ENCODE data around the gene HYDIN.
"Not testable (repeated sequence)": the region's sequence is repeated elsewhere in the genome, so short reads cannot be mapped to it uniquely, and the experiment has no call there.

HYDIN gene

GRCh38 chr16:71226229-71227141 lies 4.0 kb downstream of the HYDIN start:
- in situ Hi-C loops (cut with MboI; ENCODE audit: low pct_unique_long_range_greater_than_20kb, low sequenced_read_pairs) = no loop called here

GRCh38 chr16:71225145-71225544 lies 5.4 kb downstream of the HYDIN start:
- in situ Hi-C loops (cut with MboI; ENCODE audit: low pct_unique_long_range_greater_than_20kb, low sequenced_read_pairs) = no loop called here
- no peak for DNase-seq

More at GRCh38 chr16:71226229-71227141, 4.0 kb downstream of the HYDIN start:
- DNase-seq = no peak

- in situ Hi-C loops (cut with MboI; ENCODE audit: low pct_unique_long_range_greater_than_20kb, low sequenced_read_pairs) = no loop called here
- DNase-seq = no peak
Measured at GRCh38 chr16:71218306-71218963, 12.1 kb downstream of the HYDIN start.

- DNase-seq = no peak
- in situ Hi-C loops (cut with MboI; ENCODE audit: low pct_unique_long_range_greater_than_20kb, low sequenced_read_pairs) = no loop called here
Measured at GRCh38 chr16:71217506-71217905, 13.0 kb downstream of the HYDIN start.

GRCh38 chr16:71216714-71217113 lies 13.8 kb downstream of the HYDIN start:
- no peak for DNase-seq

GRCh38 chr16:71214746-71215381 lies 15.7 kb downstream of the HYDIN start:
- no peak for DNase-seq
- in situ Hi-C loops (cut with MboI; ENCODE audit: low pct_unique_long_range_greater_than_20kb, low sequenced_read_pairs) = no loop called here

More at GRCh38 chr16:71216714-71217113, 13.8 kb downstream of the HYDIN start:
- in situ Hi-C loops (cut with MboI; ENCODE audit: low pct_unique_long_range_greater_than_20kb, low sequenced_read_pairs) = no loop called here

- DNase-seq = no peak
- in situ Hi-C loops (cut with MboI; ENCODE audit: low pct_unique_long_range_greater_than_20kb, low sequenced_read_pairs) = no loop called here
Measured at GRCh38 chr16:71205482-71206131, 24.9 kb downstream of the HYDIN start.

GRCh38 chr16:71203631-71204030 lies 26.9 kb downstream of the HYDIN start:
- DNase-seq = no peak

GRCh38 chr16:71201556-71201955 lies 29.0 kb downstream of the HYDIN start:
- in situ Hi-C loops (cut with MboI; ENCODE audit: low pct_unique_long_range_greater_than_20kb, low sequenced_read_pairs) = no loop called here
- no peak for DNase-seq

More at GRCh38 chr16:71203631-71204030, 26.9 kb downstream of the HYDIN start:
- in situ Hi-C loops (cut with MboI; ENCODE audit: low pct_unique_long_range_greater_than_20kb, low sequenced_read_pairs) = no loop called here

GRCh38 chr16:71201054-71201453 lies 29.5 kb downstream of the HYDIN start:
- in situ Hi-C loops (cut with MboI; ENCODE audit: low pct_unique_long_range_greater_than_20kb, low sequenced_read_pairs) = no loop called here
- DNase-seq = no peak

- in situ Hi-C loops (cut with MboI; ENCODE audit: low pct_unique_long_range_greater_than_20kb, low sequenced_read_pairs) = no loop called here
- no peak for DNase-seq
Measured at GRCh38 chr16:71198408-71198807, 32.1 kb downstream of the HYDIN start.

- DNase-seq = no peak
- in situ Hi-C loops (cut with MboI; ENCODE audit: low pct_unique_long_range_greater_than_20kb, low sequenced_read_pairs) = no loop called here
Measured at GRCh38 chr16:71192387-71192786, 38.1 kb downstream of the HYDIN start.

GRCh38 chr16:71188956-71189712 lies 41.4 kb downstream of the HYDIN start:
- in situ Hi-C loops (cut with MboI; ENCODE audit: low pct_unique_long_range_greater_than_20kb, low sequenced_read_pairs) = no loop called here
- no peak for DNase-seq

GRCh38 chr16:71185347-71185746 lies 45.2 kb downstream of the HYDIN start:
- no peak for DNase-seq
- in situ Hi-C loops (cut with MboI; ENCODE audit: low pct_unique_long_range_greater_than_20kb, low sequenced_read_pairs) = no loop called here

- in situ Hi-C loops (cut with MboI; ENCODE audit: low pct_unique_long_range_greater_than_20kb, low sequenced_read_pairs) = no loop called here
- no peak for DNase-seq
Measured at GRCh38 chr16:71179569-71179968, 51.0 kb downstream of the HYDIN start.

- no peak for DNase-seq
- in situ Hi-C loops (cut with MboI; ENCODE audit: low pct_unique_long_range_greater_than_20kb, low sequenced_read_pairs) = no loop called here
Measured at GRCh38 chr16:71172481-71173207, 57.9 kb downstream of the HYDIN start.

GRCh38 chr16:71161007-71161406 lies 69.5 kb downstream of the HYDIN start:
- DNase-seq; in situ Hi-C loops (cut with MboI; ENCODE audit: low pct_unique_long_range_greater_than_20kb, low sequenced_read_pairs): not testable (repeated sequence)

GRCh38 chr16:71157278-71157677 lies 73.2 kb downstream of the HYDIN start:
- in situ Hi-C loops (cut with MboI; ENCODE audit: low pct_unique_long_range_greater_than_20kb, low sequenced_read_pairs); DNase-seq: not testable (repeated sequence)
